Ishikawa (cell line): ENCODE results near the gene TAS2R40.

ENCODE experiments used
- CEBPB ChIP-seq: IDR thresholded peaks from 2 replicates; pipeline ENCODE4 v1.6.1; 2012
- CREB1 ChIP-seq: IDR thresholded peaks from 2 replicates; pipeline ENCODE4 v1.6.1; 2012; ENCODE audit warnings: low read depth
- EGR1 ChIP-seq: IDR thresholded peaks from 2 replicates; pipeline ENCODE4 v1.6.1; 2012
- EP300 ChIP-seq: IDR thresholded peaks from 2 replicates; pipeline ENCODE4 v1.6.1; 2012; ENCODE audit warnings: borderline replicate concordance
- FOXM1 ChIP-seq: IDR thresholded peaks from 2 replicates; pipeline ENCODE4 v1.6.1; 2012; ENCODE audit warnings: low read depth, borderline replicate concordance
- NFIC ChIP-seq: IDR thresholded peaks from 2 replicates; pipeline ENCODE4 v1.6.1; 2012
- RAD21 ChIP-seq: IDR thresholded peaks from 2 replicates; pipeline ENCODE4 v1.6.1; 2012; ENCODE audit warnings: low read depth
- TAF1 ChIP-seq: IDR thresholded peaks from 2 replicates; pipeline ENCODE4 v1.6.1; 2012; ENCODE audit warnings: low read depth, mild to moderate bottlenecking
- TCF12 ChIP-seq: IDR thresholded peaks from 2 replicates; pipeline ENCODE4 v1.6.1; 2012; ENCODE audit warnings: low read depth
- TEAD4 ChIP-seq: IDR thresholded peaks from 2 replicates; pipeline ENCODE4 v1.6.1; 2012
- YY1 ChIP-seq: IDR thresholded peaks from 2 replicates; pipeline ENCODE4 v1.6.1; 2012; ENCODE audit warnings: low read depth
- ZBTB7A ChIP-seq: IDR thresholded peaks from 2 replicates; pipeline ENCODE4 v1.6.1; 2012; ENCODE audit warnings: low read depth
- TF ChIP-seq, protein P1 (sequence below): IDR thresholded peaks from 2 replicates; pipeline ENCODE4 v1.6.1; 2012
- TF ChIP-seq, protein P2 (sequence below): IDR thresholded peaks from 2 replicates; pipeline ENCODE4 v1.6.1; 2012; ENCODE audit warnings: low read depth, mild to moderate bottlenecking
- TF ChIP-seq, protein P3 (sequence below): IDR thresholded peaks from 2 replicates; pipeline ENCODE4 v1.6.1; 2012

TAS2R40 gene

DNA sequence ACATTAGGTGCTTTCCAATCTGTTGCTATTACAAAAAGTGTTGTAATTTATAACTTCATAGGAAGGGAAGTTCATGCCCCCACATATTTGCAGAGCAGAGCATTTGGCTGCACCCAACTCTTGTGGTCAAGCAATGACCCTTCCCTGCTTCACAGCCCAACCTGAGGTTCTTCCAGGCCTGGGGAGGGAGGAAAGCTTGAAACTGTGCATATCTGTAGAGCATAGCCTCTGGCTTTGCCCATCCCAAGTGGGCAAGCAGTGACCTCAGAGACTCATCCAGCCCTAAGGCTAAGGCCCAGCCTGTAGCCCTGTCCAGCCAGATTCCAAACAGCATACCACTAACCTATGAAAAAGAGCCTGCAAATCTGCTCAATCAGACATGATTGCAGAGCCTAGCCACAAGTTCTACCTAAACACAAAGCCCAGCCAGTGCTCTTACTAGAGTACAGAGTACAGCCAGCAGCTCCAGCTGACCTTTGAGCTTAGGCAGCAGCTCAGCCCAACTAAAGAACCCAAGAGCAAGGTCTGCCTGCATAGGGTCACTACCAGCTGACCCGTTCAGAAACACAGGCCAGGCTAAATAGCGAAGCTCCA is 27.0 kb downstream of the TAS2R40 start:
- no peak for TF ChIP-seq FOXM1
- TF ChIP-seq, protein P1, sequence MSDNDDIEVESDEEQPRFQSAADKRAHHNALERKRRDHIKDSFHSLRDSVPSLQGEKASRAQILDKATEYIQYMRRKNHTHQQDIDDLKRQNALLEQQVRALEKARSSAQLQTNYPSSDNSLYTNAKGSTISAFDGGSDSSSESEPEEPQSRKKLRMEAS, result no peak
- no peak for TF ChIP-seq ZBTB7A
- no peak for TF ChIP-seq TAF1
- no peak for TF ChIP-seq YY1
- TF ChIP-seq TCF12, result no peak
- TF ChIP-seq NFIC, result no peak
- TF ChIP-seq CEBPB, result no peak
- TF ChIP-seq EP300, result no peak
- TF ChIP-seq EGR1, result no peak
- TF ChIP-seq RAD21, result no peak
- TF ChIP-seq, protein P2, sequence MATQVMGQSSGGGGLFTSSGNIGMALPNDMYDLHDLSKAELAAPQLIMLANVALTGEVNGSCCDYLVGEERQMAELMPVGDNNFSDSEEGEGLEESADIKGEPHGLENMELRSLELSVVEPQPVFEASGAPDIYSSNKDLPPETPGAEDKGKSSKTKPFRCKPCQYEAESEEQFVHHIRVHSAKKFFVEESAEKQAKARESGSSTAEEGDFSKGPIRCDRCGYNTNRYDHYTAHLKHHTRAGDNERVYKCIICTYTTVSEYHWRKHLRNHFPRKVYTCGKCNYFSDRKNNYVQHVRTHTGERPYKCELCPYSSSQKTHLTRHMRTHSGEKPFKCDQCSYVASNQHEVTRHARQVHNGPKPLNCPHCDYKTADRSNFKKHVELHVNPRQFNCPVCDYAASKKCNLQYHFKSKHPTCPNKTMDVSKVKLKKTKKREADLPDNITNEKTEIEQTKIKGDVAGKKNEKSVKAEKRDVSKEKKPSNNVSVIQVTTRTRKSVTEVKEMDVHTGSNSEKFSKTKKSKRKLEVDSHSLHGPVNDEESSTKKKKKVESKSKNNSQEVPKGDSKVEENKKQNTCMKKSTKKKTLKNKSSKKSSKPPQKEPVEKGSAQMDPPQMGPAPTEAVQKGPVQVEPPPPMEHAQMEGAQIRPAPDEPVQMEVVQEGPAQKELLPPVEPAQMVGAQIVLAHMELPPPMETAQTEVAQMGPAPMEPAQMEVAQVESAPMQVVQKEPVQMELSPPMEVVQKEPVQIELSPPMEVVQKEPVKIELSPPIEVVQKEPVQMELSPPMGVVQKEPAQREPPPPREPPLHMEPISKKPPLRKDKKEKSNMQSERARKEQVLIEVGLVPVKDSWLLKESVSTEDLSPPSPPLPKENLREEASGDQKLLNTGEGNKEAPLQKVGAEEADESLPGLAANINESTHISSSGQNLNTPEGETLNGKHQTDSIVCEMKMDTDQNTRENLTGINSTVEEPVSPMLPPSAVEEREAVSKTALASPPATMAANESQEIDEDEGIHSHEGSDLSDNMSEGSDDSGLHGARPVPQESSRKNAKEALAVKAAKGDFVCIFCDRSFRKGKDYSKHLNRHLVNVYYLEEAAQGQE, result no peak

DNA sequence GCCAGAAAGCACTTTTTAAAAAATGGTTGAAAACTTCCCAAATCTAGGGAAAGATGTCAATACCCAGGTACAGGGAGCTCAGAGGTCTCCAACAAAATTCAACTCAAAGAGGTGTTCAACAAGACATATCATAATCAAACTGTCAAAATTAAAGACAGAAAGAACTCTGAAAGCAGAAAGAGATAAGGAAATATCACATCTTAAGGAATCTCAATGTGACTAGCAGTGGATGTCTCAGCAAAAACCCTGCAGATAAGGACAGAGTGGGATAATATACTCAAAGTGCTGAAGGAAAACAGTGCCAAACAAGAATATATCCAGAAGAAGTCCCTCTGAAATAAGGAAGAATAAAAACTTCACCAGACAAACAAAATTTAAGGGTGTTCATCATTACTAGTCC is 28.4 kb downstream of the TAS2R40 start:
- TF ChIP-seq FOXM1 (no peak), NFIC (no peak), RAD21 (no peak), EGR1 (no peak), CREB1 (no peak), TCF12 (no peak), CEBPB (no peak), TEAD4 (no peak), YY1 (no peak), TAF1 (no peak)
- TF ChIP-seq, protein P1, result no peak
- TF ChIP-seq, protein P3, sequence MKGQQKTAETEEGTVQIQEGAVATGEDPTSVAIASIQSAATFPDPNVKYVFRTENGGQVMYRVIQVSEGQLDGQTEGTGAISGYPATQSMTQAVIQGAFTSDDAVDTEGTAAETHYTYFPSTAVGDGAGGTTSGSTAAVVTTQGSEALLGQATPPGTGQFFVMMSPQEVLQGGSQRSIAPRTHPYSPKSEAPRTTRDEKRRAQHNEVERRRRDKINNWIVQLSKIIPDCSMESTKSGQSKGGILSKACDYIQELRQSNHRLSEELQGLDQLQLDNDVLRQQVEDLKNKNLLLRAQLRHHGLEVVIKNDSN, result no peak
- TF ChIP-seq, protein P2, result no peak

DNA sequence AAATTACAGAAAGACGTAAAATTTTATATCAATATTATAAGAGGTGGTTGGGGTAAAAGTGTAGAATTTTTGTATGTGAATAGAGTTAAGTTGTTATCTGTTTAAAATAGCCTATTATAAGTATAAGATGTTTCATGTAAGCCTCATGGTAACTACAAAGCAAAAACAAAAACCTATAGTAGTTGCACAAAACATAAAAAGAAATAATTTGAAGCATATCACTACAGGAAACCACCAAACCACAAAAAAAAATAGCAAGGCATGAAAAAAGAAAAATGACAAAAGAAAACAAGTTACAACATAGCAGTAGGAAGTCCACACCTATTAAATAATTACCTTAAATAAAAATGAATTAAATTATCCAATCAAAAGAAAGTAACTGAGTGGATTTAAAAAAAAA is 29.0 kb downstream of the TAS2R40 start:
- TF ChIP-seq, protein P3, result no peak
- TF ChIP-seq NFIC, result no peak
- no peak for TF ChIP-seq FOXM1
- TF ChIP-seq, protein P2, result no peak
- TF ChIP-seq EP300, result no peak
- no peak for TF ChIP-seq TAF1
- TF ChIP-seq TCF12, result no peak
- no peak for TF ChIP-seq CEBPB
- no peak for TF ChIP-seq RAD21
- TF ChIP-seq EGR1, result no peak
- no peak for TF ChIP-seq CREB1
- no peak for TF ChIP-seq YY1

DNA sequence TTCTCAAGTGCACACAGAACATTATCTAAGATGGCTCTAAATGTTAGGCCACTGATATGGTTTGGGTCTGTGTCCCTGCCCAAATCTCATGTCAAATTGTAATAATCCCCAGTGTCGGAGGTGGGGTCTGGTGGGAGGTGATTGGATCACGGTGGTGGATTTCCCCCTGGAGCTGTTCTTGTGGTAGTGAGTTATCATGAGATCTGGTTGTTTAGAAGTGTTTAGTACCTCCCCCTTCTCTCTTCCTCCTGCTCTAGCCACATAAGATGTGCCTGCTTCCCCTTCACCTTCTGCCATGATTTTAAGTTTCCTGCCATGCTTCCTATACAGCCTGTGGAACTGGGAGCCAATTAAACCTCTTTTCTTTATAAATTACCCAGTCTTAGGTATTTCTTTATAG is 30.2 kb downstream of the TAS2R40 start:
- TF ChIP-seq EGR1 (no peak), TCF12 (no peak), NFIC (no peak)
